ENCODE data around the gene PITHD1.
"Not testable (repeated sequence)": the region's sequence is repeated elsewhere in the genome, so short reads cannot be mapped to it uniquely, and the experiment has no call there.

PITHD1 gene

GRCh38 chr1:23825076-23825761, 47.0 kb downstream of the PITHD1 start, which contains the start of gene HMGCL:
TSS of gene HMGCL (minus strand) at chr1:23825429. CDS start at chr1:23825415, 14 bp downstream.
- peak within 1 kb of the TSS; percentile 83; the same call in 1 of the 2 replicates for H2AFZ ChIP-seq (ENCODE audit: low read depth, low read length)
- no peak for TF ChIP-seq CTCF (IDR thresholded peaks at IDR 0.05; ENCODE audit: low read depth, low read length)
- TF ChIP-seq EZH2phosphoT487 (IDR thresholded peaks at IDR 0.05; ENCODE audit: low read depth): no peak
- no peaks in the 10 kb centered on the region for H3K27me3 ChIP-seq (ENCODE audit: low read depth, low read length)
- peak within 1 kb of the TSS; percentile 42 for H3K27ac ChIP-seq (ENCODE audit: low read length)
- H3K4me2 ChIP-seq (ENCODE audit: low read length): peak within 1 kb of the TSS; percentile 77
- peaks cover 14% of the 10 kb centered on the region for H3K79me2 ChIP-seq (ENCODE audit: low read length)
- H4K20me1 ChIP-seq (ENCODE audit: insufficient read depth, low read length): no peaks in the 10 kb centered on the region
- H3K4me1 ChIP-seq (ENCODE audit: low read length): peaks cover 6% of the 10 kb centered on the region; the same call in 1 of the 2 replicates
- H3K4me3 ChIP-seq (ENCODE audit: low read length): peak within 1 kb of the TSS; percentile 91
- no peaks in the 10 kb centered on the region for H3K9me3 ChIP-seq (ENCODE audit: insufficient read depth, low read length)
- peak within 1 kb of the TSS; percentile 86 for H3K9ac ChIP-seq (ENCODE audit: low read length)
- no peaks in the 10 kb centered on the region for H3K36me3 ChIP-seq (replicated peaks; ENCODE audit: low read depth, low read length)

GRCh38 chr1:23825762-23826522, 47.7 kb downstream of the PITHD1 start:
- H3K9ac ChIP-seq (ENCODE audit: low read length): peak overlapping the region; percentile 86
- no peaks in the 10 kb centered on the region for H3K36me3 ChIP-seq (replicated peaks; ENCODE audit: low read depth, low read length)
- no peak overlapping the region for H3K27ac ChIP-seq (ENCODE audit: low read length)
- no peaks in the 10 kb centered on the region for H4K20me1 ChIP-seq (ENCODE audit: insufficient read depth, low read length)
- no peaks in the 10 kb centered on the region for H3K27me3 ChIP-seq (ENCODE audit: low read depth, low read length)
- peaks cover 6% of the 10 kb centered on the region; the same call in 1 of the 2 replicates for H3K4me1 ChIP-seq (ENCODE audit: low read length)
- no peaks in the 10 kb centered on the region for H3K9me3 ChIP-seq (ENCODE audit: insufficient read depth, low read length)
- H3K4me3 ChIP-seq (ENCODE audit: low read length): peak overlapping the region; percentile 91
- peaks cover 14% of the 10 kb centered on the region for H3K79me2 ChIP-seq (ENCODE audit: low read length)
- H2AFZ ChIP-seq (ENCODE audit: low read depth, low read length): peak overlapping the region; percentile 83; the same call in 1 of the 2 replicates
- peak overlapping the region; percentile 67 for H3K4me2 ChIP-seq (ENCODE audit: low read length)
- TF ChIP-seq CTCF (IDR thresholded peaks at IDR 0.05; ENCODE audit: low read depth, low read length) (no peak), EZH2phosphoT487 (IDR thresholded peaks at IDR 0.05; ENCODE audit: low read depth) (no peak)

GRCh38 chr1:23826590-23826989, 48.4 kb downstream of the PITHD1 start:
- peaks cover 14% of the 10 kb centered on the region for H3K79me2 ChIP-seq (ENCODE audit: low read length)
- H3K9ac ChIP-seq (ENCODE audit: low read length); H3K4me2 ChIP-seq (ENCODE audit: low read length); H4K20me1 ChIP-seq (ENCODE audit: insufficient read depth, low read length); H3K9me3 ChIP-seq (ENCODE audit: insufficient read depth, low read length); H3K27ac ChIP-seq (ENCODE audit: low read length); H3K4me3 ChIP-seq (ENCODE audit: low read length); H3K4me1 ChIP-seq (ENCODE audit: low read length); H3K27me3 ChIP-seq (ENCODE audit: low read depth, low read length); H3K36me3 ChIP-seq (replicated peaks; ENCODE audit: low read depth, low read length); H2AFZ ChIP-seq (ENCODE audit: low read depth, low read length): not testable (repeated sequence)

- peaks cover 14% of the 10 kb centered on the region for H3K79me2 ChIP-seq (ENCODE audit: low read length)
- H3K36me3 ChIP-seq (replicated peaks; ENCODE audit: low read depth, low read length): no peaks in the 10 kb centered on the region
- H3K27ac ChIP-seq (ENCODE audit: low read length): no peak overlapping the region
- H2AFZ ChIP-seq (ENCODE audit: low read depth, low read length): no peak overlapping the region
- no peaks in the 10 kb centered on the region for H4K20me1 ChIP-seq (ENCODE audit: insufficient read depth, low read length)
- H3K4me1 ChIP-seq (ENCODE audit: low read length): peaks cover 6% of the 10 kb centered on the region; the same call in 1 of the 2 replicates
- no peaks in the 10 kb centered on the region for H3K9me3 ChIP-seq (ENCODE audit: insufficient read depth, low read length)
- TF ChIP-seq CTCF (IDR thresholded peaks at IDR 0.05; ENCODE audit: low read depth, low read length) (no peak), EZH2phosphoT487 (IDR thresholded peaks at IDR 0.05; ENCODE audit: low read depth) (no peak)
- H3K9ac ChIP-seq (ENCODE audit: low read length): no peak overlapping the region
- H3K4me3 ChIP-seq (ENCODE audit: low read length): no peak overlapping the region
- no peaks in the 10 kb centered on the region for H3K27me3 ChIP-seq (ENCODE audit: low read depth, low read length)
- no peak overlapping the region for H3K4me2 ChIP-seq (ENCODE audit: low read length)
Measured at GRCh38 chr1:23827717-23828116, 49.5 kb downstream of the PITHD1 start.

- not testable (repeated sequence) for H3K79me2 ChIP-seq (ENCODE audit: low read length); H3K36me3 ChIP-seq (replicated peaks; ENCODE audit: low read depth, low read length); H3K9me3 ChIP-seq (ENCODE audit: insufficient read depth, low read length); H3K9ac ChIP-seq (ENCODE audit: low read length); H4K20me1 ChIP-seq (ENCODE audit: insufficient read depth, low read length); H3K4me2 ChIP-seq (ENCODE audit: low read length); H3K27ac ChIP-seq (ENCODE audit: low read length); H2AFZ ChIP-seq (ENCODE audit: low read depth, low read length); H3K4me3 ChIP-seq (ENCODE audit: low read length); H3K27me3 ChIP-seq (ENCODE audit: low read depth, low read length)
- peaks cover 15% of the 10 kb centered on the region for H3K4me1 ChIP-seq (ENCODE audit: low read length)
Measured at GRCh38 chr1:23834156-23834555, 55.9 kb downstream of the PITHD1 start.
